A549 (cell line): ENCODE data around the gene ANO10.

Experiments
- ESRRA ChIP-seq: fragments of 150-350 bp; IDR thresholded peaks from 2 replicates; pipeline ENCODE4 v1.6.1; 2014; ENCODE audit warnings: mild to moderate bottlenecking, low read length, borderline replicate concordance
- SREBF2 ChIP-seq: fragments of 450-650 bp; IDR thresholded peaks from 2 replicates; pipeline ENCODE4 v1.6.1; 2014; ENCODE audit warnings: mild to moderate bottlenecking, moderate library complexity
- TF ChIP-seq, protein P1 (sequence below): fragments of >200 bp; sonication (Bioruptor Twin); formaldehyde crosslinking; IDR thresholded peaks from 3 replicates; pipeline ENCODE4 v1.5.1; 2016

GRCh38 chr3:43423142-43423541, 198.7 kb downstream of the ANO10 start:
- TF ChIP-seq, protein P1, sequence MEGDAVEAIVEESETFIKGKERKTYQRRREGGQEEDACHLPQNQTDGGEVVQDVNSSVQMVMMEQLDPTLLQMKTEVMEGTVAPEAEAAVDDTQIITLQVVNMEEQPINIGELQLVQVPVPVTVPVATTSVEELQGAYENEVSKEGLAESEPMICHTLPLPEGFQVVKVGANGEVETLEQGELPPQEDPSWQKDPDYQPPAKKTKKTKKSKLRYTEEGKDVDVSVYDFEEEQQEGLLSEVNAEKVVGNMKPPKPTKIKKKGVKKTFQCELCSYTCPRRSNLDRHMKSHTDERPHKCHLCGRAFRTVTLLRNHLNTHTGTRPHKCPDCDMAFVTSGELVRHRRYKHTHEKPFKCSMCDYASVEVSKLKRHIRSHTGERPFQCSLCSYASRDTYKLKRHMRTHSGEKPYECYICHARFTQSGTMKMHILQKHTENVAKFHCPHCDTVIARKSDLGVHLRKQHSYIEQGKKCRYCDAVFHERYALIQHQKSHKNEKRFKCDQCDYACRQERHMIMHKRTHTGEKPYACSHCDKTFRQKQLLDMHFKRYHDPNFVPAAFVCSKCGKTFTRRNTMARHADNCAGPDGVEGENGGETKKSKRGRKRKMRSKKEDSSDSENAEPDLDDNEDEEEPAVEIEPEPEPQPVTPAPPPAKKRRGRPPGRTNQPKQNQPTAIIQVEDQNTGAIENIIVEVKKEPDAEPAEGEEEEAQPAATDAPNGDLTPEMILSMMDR, result no peak
- TF ChIP-seq ESRRA (no peak), SREBF2 (no peak)
